Occipital lobe (tissue), 2 donors: ENCODE measurements around the gene HDAC11. TPM values are rescaled to one million over a fixed set of nuclear protein-coding genes. Genes with fewer than 3 reads are reported as not detected.
"Not testable (repeated sequence)": the region's sequence is repeated elsewhere in the genome, so short reads cannot be mapped to it uniquely, and the experiment has no call there.

Experiments
- DNase-seq: peaks from one replicate; lab custom pipeline; 2025; lab: John Stamatoyannopoulos, UW
- total RNA-seq: library from RNA; depleted of rRNA; stranded (reverse); fragments of >200 nt; gene quantifications from one replicate; pipeline ENCODE4 v1.2.3, GENCODE V29; 2014

The HDAC11 gene
- total RNA-seq, 1 donor from 2014 or later, result 12.6 TPM

GRCh38 chr3:13470894-13471574 lies 9.1 kb upstream of the HDAC11 start:
- no peak for DNase-seq

GRCh38 chr3:13472286-13472685 lies 7.8 kb upstream of the HDAC11 start:
- no peak for DNase-seq

GRCh38 chr3:13473020-13473419 lies 7.1 kb upstream of the HDAC11 start:
- no peak for DNase-seq

GRCh38 chr3:13474021-13474420 lies 6.1 kb upstream of the HDAC11 start:
- DNase-seq, result no peak

DNA sequence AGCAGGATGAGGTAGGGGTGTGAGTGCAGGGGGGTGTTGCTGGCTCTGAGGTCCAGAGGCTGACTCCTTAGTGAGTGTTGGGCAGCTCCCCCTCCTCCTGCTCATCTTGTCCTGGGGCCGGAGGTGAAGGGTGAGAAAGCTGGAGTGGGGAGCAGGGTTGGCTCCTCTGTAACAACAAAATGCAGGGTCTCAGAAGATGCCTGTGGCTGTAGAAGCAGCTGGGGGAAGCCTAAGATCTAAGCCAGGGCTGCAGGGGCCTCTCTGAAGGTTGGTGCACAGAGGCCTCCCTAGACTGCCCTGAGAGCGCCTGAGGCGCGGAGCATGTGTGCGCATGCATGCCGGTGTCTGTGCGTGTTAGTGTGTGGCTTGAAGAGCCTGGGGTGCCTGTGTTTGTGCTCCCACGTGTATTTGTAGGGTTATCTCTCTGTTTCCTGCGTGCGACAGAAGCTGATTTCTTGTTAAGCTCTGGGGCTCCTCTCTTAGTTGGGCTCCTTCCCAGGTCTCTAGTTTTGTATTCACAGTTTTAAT lies 5.3 kb upstream of the HDAC11 start:
- no peak for DNase-seq

DNA sequence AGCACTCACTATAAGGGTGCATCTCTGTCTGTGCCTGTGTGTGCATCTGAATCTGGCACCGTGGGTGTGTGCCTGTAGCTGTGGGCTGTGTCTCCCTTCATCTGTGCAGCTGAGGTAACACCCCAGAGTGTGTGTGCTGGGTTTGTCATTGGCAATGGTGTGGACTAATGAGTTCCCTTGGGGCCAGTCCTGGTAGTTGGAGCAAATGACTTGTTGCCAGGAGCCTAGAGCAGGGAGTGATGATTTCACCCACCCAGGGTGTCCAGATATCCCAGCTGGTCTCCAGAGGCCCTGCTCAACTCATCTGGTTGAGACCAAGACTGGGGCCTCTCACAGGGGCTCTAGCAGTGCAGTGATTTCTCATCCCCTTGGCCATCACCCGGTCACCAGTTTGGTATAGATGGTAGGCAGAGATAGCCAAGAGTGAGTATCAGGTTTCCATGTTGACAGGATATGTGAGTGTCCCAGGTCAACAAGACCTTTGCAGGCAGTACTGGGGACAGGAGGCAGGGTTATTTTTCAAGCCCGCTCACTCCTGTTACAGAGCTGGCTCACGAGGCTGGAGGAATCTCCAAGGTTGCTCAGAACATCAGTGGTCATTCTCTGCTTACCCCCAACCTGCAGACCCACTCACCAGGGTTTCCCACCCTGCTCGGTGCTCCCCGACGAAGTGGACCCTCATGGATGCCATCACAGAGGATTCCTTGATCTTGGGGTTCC lies 4.1 kb upstream of the HDAC11 start:
- no peak for DNase-seq

DNA sequence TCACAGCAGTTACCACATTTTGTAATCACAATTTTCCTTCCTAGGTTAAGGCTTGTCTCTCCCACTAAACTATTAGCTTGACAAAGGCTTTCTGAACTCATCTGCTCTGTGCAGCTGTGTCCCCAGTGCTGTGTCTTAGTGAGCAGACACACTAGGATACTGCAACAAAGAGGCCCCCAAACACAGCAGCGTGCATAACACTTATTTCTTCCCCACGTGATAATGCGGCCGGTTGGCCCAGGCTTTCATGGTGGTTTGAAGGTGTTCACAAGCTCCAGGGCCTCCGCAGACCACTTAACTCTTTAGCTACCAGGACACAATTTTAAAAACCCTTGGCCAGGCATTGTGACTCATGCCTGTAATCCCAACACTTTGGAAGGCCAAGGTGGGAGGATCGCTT lies 2.2 kb upstream of the HDAC11 start:
- DNase-seq, result no peak

DNA sequence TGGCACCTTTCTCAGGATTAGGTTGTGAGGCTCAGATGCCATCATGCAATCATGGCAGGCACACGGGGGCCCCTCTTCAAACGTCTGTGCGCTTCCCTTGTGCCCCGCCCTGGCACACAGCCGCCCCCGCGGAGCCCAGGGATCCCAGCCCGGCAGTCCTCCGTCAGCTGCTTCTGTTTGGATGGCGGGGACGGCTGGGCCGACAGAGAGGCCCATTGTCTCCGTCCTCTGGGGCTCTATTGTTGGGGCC lies 849 bp upstream of the HDAC11 start:
- DNase-seq, result peak; percentile 86

DNA sequence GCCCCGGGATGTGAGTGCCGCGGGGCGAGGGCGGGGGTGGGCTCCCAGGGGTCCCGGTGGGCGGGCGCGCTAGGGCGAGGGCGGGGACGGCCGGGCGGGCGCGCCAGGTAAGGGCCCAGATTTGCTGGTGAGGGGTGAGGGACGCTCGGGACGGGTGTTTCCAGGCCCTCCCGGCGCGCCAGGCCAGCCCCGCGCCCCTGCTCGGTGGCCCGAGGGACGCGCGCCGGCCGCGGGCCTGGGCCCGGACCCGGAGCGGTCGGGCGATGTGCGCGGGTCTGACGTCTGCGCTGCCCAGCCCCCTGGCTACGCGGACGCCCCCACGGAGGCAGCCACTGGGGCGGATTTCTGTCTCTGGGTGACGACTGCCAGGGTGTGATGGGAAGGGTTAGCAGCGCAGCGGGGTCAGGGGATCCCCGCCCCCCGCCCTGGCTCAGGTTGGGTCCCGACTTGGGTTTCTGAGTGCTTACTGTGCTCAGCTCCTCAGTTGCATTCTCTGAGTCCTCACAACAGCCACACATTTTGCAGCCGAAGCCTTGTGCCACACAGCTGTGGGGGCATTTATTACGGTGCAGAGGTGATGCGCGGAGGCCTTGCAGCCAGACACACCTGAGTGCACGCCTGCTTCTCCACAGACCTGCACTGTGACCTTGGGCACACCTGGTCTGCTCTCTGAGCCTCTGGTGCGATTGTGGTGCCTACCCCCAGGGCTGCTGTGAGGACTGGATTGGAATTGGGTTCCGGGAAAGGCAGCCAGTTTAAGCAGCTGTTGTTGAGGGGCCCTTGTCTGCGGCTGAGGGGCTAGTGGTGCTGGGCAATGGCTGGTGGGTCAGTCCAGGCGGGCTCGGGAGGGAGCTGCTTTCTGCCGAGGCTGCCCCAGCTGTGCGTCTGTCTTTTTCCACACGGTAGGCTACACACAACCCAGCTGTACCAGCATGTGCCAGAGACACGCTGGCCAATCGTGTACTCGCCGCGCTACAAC lies 523 bp downstream of the HDAC11 start:
- DNase-seq, result peak; percentile 38

- DNase-seq, result no peak
These were observed 2.1 kb downstream of the HDAC11 start for GRCh38 chr3:13482106-13482690.

DNA sequence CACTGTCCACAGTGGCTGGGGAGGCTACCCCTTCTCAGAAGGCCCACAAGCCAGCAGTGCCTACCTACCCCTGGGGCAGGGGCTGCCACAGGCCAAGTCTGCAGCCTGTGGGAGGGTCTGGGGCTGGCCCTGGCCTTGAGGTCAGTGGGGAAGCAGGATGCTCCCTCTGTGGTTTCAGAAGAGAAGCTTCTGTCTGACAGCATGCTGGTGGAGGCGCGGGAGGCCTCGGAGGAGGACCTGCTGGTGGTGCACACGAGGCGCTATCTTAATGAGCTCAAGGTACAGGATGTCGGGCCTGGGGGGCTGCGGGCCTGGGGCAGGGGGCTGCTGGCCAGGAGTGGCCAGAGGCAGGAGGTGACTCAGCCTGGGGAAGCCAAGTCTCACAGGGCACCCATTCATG lies 3.2 kb downstream of the HDAC11 start:
- no peak for DNase-seq

DNA sequence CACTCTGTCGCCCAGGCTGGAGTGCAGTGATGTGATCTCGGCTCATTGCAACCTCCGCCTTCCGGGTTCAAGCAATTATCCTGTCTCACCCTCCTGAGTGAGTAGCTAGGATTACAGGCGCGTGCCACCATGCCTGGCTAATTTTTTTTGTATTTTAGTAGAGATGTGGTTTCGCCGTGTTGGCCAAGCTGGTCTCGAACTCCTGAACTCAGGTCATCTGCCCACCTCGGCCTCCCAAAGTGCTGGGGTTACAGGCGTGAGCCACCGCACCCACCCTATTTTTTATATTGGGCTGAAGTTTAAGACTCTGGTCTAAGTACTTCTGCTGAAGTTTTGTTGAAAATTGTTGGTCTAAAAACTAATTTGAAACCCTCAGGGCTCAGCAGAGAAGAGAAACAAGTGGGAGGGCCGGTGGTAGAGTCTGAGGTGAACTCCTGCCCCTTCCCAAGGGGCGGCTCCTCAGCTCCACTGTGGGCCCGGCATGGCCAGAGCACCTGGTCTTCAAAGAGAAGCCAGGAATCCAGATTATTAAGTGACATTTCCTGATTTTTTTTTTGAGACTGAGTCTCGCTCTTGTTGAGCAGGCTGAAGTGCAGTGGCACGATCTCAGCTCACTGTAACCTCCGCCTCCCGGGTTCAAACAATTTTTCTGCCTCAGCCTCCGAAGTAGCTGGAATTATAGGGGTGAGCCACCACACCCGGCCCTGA lies 4.0 kb downstream of the HDAC11 start:
- DNase-seq, result no peak

DNA sequence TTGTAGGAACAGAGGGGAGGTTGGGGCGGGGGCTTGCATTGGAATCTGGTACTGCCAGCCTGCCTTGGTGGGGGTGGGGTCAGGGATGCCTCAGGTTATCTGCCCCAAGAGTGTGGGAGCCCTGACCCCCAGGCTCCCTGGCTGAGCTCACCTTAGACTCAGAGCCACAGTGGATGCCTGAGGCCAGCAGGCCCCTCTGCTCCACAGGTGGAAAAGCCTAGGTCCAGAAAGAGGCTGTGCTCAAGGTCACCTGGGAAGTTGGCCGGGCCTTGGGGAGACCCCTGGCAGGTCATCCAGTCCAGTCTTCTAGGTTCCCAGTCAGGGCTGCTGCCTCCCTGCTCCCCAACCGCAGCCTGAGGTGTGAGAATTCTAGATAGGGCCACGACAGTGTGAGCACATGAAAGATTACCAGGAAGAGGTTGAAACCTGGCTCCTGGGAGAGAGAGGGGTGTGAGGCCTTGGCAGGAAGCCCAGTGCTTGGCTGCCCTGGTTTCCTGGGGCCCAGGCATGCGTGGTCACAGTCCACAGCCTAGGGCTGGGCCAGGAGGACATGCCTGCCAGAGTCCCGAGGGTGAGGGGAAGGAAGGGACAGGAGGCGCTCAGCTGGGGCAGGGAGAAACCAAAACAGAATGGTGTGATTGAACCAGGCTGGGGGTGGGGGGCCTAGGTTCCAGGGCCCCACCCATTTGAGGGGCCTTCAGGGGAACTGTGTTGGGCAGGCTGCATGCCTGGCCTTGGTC lies 4.9 kb downstream of the HDAC11 start:
- no peak for DNase-seq

DNA sequence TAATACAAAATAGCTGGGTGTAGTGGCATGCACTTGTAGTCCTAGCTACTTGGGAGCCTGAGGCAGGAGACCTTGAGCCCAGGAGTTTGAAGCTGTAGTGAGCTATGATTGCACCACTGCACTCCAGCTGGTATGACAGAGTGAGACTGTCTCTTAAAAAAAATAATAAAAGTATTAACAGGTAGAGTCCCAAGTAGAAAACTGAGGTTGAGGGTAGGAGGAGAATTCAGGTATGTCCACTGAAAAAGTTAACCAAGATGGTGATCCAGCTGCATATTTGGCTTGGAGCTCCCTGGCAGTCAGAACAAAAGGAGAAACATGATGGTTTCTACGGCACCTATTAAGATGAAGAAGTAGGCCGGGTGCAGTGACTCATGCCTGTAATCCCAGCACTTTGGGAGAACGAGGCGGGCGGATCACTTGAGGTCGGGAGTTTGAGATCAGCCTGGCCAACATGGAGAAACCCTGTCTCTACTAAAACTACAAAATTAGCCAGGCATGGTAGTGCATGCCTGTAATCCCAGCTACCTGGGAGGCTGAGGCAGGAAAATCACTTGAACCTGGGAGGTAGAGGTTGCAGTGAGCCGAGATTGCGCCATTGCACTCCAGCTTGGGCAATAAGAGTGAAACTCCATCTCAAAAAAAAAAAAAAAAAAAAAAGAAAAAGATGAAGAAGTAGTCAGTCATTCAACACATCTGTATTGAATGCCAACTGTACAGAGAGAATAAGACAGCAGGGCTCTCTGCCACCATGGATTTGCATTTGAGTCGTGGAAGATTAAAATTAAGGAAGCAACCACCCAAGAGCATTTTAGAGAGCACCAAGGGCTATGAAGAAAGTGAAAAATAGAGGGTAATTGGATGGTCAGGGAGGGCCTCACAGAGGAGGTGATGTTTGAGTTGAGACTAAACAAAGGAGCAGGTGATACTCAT lies 5.8 kb downstream of the HDAC11 start:
- DNase-seq, result not testable (repeated sequence)

DNA sequence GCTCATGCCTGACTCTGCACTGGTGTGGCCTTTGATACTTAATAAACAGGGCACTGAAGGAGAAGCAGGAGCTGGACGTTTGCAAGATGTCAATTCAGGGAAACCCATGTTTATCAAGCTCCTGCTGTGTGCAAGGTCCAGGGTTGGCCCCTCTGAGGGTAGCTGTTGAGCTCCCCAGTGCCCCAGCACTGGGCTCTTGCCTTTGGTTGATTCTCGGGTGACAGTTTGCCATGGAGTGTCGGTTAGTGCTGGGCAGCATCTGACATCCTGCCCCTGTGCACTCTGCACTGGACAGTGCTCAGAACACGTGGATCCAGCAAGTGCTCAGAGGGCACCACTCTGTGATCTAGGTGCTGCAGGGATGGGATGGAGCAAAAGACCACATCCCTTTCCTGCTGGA lies 7.3 kb downstream of the HDAC11 start:
- DNase-seq, result no peak

DNA sequence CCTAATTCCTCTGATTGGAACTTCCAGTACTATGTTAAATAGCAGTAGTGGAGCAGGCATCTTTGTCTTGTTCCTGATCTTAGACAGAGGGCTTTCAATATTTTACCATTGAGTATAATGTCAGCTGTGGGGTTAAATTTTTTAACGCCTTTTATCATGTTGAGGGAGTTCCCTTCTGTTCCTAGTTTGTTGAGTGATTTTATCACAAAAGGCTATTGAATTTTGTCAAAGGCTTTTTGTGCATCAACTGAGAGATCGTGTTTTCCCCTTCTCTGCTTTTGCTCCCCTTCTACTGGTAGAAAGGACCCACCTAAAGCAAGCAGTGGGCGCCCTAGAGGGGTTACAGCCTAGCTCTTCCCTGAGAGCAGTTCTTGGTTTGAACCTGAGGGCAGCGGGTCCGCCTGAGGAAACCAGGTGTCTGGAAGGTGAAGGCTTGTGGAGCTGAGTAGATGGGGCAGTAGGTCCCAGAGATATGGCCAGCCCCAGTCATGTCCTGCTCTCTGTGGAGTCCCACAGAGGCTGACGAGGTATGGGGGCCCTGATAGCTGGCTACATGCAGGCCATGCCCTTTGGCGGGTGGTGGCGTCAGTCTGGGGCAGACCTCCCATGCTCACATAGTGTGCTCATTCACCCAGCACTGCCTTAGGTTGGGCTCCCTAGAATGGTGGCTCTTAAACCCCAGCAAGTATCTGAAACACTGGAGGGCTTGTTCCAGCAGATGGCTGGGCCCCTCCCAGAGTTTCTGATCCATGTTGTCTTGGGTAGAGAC lies 11.3 kb downstream of the HDAC11 start:
- no peak for DNase-seq

GRCh38 chr3:13492048-13492447 lies 11.9 kb downstream of the HDAC11 start:
- DNase-seq, result no peak
